WTC11 (cell line): ENCODE results near the gene ZNF516.

ENCODE experiments used
- ATF3 ChIP-seq: sonication (generic); formaldehyde crosslinking; conservative IDR thresholded peaks from 2 replicates; pipeline ENCODE4 v1.8.1; 2022; ENCODE audit warnings: mild to moderate bottlenecking, missing genetic modification reagents
- CBFB ChIP-seq: sonication (generic); formaldehyde crosslinking; IDR thresholded peaks from 2 replicates; pipeline ENCODE4 v1.8.1; 2022; ENCODE audit warnings: mild to moderate bottlenecking, low read depth, missing genetic modification reagents
- CTCF ChIP-seq: fragments of 200-600 bp; IDR thresholded peaks from 2 replicates; pipeline ENCODE4 v1.8.0; 2022; ENCODE audit warnings: antibody characterized with exemption
- ESRRA ChIP-seq: sonication (generic); formaldehyde crosslinking; IDR thresholded peaks from 2 replicates; pipeline ENCODE4 v1.8.1; 2022; ENCODE audit warnings: mild to moderate bottlenecking, missing genetic modification reagents, borderline replicate concordance
- NR1H2 ChIP-seq: sonication (generic); formaldehyde crosslinking; IDR thresholded peaks from 2 replicates; pipeline ENCODE4 v1.9.0; 2021; ENCODE audit warnings: mild to moderate bottlenecking, moderate library complexity, missing genetic modification reagents
- ZNF138 ChIP-seq: sonication (generic); formaldehyde crosslinking; conservative IDR thresholded peaks from 2 replicates; pipeline ENCODE4 v1.8.1; 2022; ENCODE audit warnings: mild to moderate bottlenecking, moderate library complexity, missing genetic modification reagents

GRCh38 chr18:76364282-76365259 lies 130.5 kb downstream of the ZNF516 start:
- no peak for TF ChIP-seq NR1H2 (CRISPR knock-in tag)
- no peak for TF ChIP-seq CTCF
- TF ChIP-seq CBFB (CRISPR knock-in tag), result no peak
- no peak for TF ChIP-seq ESRRA (CRISPR knock-in tag)
- no peak for TF ChIP-seq ZNF138 (CRISPR knock-in tag)
- TF ChIP-seq ATF3 (CRISPR knock-in tag), result no peak
